GOT3 (cell line): ENCODE measurements around the gene DISC1.

Experiments
- DNase-seq: peaks from one replicate; lab custom pipeline; 2025; ENCODE audit warnings: mixed read lengths; lab: John Stamatoyannopoulos, UW

DISC1 gene

GRCh38 chr1:231814021-231814420, 187.4 kb downstream of the DISC1 start:
- DNase-seq, result no peak

DNA sequence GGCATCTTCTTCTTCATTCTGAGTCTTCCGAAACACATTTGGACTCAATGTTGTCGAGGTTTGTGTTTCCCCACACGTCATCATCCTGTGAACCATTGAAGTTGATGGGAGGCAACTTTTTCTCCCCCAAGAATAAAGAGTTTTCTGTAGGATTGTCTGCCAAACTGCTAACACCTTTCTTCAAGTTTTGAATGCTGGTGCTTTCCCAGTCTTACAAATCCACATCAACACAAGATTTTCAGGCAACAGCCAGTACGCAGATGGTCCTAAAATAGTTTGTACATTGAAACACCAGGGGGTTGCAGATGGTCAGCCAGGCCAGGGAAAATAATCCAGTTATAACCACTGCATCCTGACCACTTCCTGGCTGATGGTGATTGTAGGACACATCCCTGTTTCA, 187.9 kb downstream of the DISC1 start:
- no peak for DNase-seq

DNA sequence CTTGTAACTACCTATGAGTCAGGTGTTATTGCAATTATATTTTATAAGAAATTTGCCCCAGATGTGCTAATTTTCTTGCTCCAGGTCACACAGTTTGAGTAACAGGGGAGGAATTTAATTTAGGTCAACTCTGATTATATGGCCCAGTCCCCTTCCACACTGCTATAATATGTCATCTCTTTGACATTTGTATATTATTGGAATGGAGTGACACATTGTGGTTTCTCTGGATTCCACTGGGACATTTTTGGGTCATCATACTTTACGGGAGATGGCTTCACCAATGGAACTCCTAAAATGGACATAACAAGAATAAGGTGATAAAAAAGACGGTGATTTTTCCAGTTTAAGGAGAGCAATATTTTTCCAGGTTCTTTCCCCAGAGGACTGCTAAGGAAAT, 191.2 kb downstream of the DISC1 start:
- DNase-seq, result no peak

GRCh38 chr1:231818337-231818736, 191.7 kb downstream of the DISC1 start:
- no peak for DNase-seq

DNA sequence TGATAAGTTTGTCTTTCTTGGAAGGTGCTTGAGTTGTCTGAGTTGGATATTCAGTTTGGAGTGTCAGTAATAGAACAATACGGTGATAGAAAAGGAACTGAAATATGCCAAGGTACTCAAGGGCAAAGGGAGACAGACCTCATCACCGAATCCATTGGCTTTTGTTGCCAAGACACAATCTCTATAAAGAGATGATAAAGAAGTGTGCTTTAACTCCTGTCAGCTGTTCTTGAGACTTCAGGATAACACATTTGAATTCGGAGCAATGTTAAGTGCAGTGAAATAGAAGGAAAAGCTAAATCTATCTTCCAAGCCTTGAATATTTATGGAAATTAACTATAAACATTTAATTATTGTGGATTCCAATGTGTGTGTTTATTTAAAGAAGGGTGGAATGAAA, 194.7 kb downstream of the DISC1 start:
- no peak for DNase-seq

DNA sequence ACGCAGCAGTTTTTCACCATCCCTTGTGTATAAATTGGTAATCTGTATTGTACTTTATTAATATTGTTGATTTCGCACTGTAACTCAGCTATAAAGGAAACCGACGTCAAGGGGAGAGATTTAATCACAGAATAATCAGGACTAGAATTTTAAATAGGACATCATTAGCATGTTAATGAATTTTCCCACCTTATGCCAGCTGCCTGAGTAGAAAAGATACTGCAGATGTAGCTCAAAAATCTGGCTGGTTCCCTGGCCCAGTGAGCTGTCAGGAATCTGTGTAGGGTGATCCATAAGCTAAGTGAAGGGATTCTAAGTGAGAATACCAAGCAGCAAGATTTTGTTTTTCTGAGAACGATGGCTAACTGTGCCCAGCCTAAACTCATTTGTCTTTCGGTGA, 195.5 kb downstream of the DISC1 start:
- no peak for DNase-seq

GRCh38 chr1:231826566-231826965, 200.0 kb downstream of the DISC1 start:
- no peak for DNase-seq

DNA sequence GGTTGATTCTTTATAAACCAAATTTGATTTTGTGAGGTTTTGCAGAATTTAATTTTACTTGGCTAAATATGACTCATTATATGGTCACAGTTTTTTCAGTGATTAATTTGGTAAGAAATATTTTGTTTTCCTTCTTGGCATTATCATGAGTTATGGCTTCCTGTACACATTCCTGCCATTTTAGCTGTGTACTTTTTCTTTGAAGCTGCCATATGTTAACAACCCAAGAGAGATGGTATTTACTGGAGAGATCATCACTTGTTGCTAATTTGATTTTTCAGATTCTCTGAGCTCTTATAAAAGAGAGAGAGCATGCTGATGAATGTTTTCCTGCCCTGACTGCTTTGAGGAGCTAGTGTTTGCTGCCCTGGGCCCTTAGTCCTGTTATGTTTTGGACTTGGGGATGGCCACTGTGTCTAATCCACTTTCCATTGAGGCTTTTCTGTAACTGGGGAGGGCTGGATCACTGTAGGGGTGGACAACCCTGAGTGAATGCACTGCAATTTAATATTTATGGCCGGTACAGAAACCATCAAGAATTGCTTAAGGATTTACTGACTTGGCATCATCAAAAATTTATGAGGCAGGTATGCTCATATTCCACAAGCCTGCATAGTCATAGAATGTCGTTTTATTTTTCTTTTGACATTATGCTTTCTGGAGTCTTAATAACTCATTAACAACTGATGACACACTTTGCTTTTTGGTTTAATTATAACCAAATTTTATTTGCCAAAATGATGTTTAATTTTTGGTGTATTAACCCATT, 200.9 kb downstream of the DISC1 start:
- no peak for DNase-seq

DNA sequence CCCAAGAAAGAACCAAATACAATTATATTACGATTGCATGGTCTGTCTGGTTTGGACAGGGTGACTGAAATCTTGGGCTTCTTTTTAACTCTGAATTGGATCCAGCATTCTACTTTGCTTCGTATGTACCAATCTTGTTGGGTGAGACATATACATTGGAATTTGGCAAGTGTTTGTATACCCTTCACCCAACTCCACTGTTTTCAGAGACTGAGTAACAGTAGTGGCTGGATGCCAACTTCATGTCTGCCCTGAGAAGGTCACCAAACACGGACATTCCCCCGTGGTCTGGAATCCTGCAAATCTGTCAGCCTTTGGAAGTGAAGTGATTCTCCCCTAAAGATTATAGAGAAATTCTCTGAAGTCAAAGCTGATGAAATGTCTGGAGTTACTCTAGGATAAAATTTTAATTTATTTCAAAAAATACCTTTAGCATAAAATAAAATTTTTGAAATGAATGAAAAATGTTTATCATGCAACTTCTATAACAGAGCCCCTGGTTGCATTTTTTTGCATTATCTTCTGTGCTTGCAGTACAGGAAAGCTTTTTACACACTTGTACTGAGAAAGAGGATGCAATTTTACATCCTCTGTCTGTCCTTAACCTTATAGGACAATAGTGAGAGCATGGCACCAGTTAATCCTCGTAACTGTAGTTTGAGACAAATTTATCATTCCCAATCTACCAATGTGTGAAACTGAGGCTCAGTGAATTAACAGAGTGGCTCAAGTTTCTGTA, 201.8 kb downstream of the DISC1 start:
- peak; percentile 55 for DNase-seq

- no peak for DNase-seq
Observed at GRCh38 chr1:231829332-231829731, 202.7 kb downstream of the DISC1 start.

- no peak for DNase-seq
Observed at GRCh38 chr1:231836227-231836893, 209.8 kb downstream of the DISC1 start.

- no peak for DNase-seq
Observed at GRCh38 chr1:231838521-231838920, 211.9 kb downstream of the DISC1 start.

DNA sequence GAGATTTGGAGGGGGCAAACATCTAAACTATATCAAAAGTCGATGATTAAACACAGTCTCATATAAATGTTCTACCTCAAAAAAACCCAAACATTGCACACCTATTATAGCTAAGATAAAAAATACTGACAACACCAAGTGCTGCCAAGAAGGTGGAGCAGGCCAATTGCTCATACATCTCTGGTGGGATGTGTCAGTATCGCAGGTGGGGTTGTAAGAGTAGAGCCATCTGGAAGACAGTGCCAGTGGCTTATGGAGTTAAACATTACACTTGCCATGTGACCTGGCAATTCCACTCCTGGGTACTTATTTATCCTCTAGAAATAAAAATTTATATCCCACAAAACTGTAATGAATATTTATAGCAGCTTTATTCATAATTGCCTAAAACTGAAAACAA, 213.4 kb downstream of the DISC1 start:
- DNase-seq, result no peak

DNA sequence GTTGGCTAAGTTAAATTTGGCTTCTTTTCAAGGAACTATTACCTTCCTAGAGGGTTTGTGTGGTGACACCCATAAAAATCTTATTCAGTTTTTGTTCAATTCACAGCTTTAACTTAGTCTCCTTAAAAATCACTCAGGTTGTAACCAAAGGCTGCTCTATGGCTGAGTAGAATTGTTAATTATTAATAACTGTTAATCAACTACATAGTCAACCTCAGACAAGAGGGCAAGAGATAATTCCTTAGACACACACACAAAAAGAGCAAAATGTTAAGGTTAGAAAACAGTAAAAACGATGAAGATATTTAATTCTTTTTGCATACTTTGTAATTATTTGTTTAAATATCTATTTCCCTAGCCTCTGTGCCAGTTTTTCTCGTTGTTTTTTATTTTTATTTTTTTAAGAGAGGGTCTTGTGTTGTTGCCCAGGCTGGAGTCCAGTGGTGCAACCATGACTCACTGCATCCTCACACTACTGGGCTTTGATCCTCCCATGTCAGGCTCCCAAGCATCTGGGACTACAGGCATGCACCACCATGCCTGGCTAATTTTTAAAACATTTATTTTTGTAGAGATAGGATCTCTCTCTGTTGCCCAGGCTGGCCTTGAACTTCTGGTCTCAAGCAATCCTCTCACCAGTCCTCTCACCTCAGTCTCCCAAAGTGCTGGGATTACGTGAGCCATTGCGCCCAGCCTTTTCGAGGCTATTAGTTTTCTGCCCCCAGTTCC, 215.2 kb downstream of the DISC1 start:
- no peak for DNase-seq

DNA sequence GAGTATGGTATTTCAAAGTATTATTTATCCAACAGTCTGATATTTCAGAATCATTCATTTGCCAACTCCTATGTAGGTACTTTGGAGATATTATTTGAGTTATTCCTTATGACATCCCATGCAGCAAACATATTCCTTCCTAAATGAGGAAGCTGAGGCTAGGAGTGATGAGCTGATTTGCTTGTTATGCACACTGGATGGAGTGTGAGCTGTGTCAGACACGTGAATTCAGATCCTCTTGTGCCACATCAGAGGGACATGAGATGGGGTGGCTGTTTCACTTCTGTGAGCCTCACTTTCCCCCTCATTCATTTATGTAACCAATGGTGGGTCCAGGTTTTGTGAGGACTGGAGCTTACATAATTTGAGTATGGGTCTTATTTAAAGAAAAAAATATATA, 215.9 kb downstream of the DISC1 start:
- DNase-seq, result no peak

DNA sequence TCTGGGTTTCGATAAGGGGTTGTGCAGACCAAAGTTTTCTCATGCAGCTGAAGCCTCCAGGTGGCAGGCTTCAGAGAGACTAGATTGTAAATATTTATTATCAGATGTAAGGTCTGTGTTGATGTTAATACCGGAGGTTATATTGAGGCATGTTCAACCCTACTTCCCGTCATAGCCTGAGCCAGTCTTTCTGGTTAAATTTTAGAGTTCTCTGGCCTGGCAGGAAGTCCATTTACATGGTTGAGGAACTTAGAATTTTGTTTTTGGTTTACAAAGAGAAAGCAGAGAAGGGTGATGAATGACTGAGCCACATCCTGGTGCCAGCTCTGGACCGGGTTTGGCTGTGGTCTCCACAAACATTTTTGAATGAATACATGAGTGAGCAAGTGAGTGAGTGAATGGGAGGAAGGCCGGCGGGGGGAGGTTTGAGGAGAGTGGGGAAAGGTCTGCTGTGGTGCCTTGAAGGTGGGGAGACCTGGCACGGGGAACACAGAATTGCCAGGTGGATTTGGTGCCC, 218.5 kb downstream of the DISC1 start:
- DNase-seq, result no peak

GRCh38 chr1:231847612-231848397, 221.2 kb downstream of the DISC1 start:
- no peak for DNase-seq

GRCh38 chr1:231849981-231850380, 223.4 kb downstream of the DISC1 start:
- no peak for DNase-seq

DNA sequence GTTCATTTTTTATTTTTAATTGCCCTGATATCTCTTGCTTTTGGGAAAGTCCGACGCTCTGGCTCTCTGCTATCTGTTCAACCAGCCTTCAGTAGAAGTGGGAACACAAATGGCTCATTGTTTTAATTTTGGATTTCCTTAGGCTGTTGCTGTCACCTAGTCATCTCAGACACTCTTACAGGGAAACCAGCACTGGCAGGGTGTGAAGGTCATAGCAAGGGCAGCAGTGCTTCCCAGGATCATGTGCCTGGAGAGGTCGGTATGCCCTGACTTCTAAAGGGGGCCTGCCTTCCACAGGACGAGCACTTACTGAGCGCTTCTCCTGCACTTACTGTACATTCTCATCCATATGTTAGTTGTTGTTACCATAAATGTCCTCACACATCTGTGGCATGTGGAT, 224.2 kb downstream of the DISC1 start:
- no peak for DNase-seq

GRCh38 chr1:231853588-231854207, 227.1 kb downstream of the DISC1 start:
- no peak for DNase-seq

DNA sequence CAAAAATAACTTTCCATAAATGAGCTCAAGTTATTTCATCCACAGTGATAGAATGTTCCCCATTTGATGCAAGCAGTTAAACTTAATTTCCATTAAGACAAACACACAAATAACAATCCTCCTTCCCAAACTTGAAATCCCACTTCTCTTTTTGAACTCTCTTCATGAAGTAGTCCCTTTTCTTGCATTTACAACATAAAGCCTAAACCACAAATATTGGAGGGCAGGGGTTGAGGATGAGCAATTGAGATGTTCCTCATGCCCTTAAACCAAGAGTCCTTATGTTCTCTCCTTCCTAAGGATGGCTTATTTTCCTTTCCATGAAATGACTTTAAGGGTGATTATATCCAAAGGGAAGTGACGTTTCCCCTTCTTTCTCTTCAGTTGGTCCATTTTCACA, 228.8 kb downstream of the DISC1 start:
- DNase-seq, result no peak
